ENCODE measurements around the gene ALKBH4.

ALKBH4 gene

GRCh38 chr7:102433219-102434038 is 31.2 kb downstream of the ALKBH4 start, which contains the start of gene ORAI2:
Gene ORAI2 (plus strand): TSS chr7:102433575. CDS start chr7:102438957, 5,382 bp downstream.
- peak within 1 kb of the TSS; percentile 88 for H3K4me3 ChIP-seq (ENCODE audit: low read depth, low read length)
- DNase-seq (ENCODE audit: low read depth), result no peak
- TF ChIP-seq CTCF (IDR thresholded peaks at IDR 0.05; ENCODE audit: low read depth, low read length, missing control alignments), result no peak

GRCh38 chr7:102432442-102433218 is 32.0 kb downstream of the ALKBH4 start:
- no peak for DNase-seq (ENCODE audit: low read depth)
- H3K4me3 ChIP-seq (ENCODE audit: low read depth, low read length), result peak overlapping the region; percentile 88
- no peak for TF ChIP-seq CTCF (IDR thresholded peaks at IDR 0.05; ENCODE audit: low read depth, low read length, missing control alignments)

- DNase-seq (ENCODE audit: low read depth), result no peak
- TF ChIP-seq CTCF (IDR thresholded peaks at IDR 0.05; ENCODE audit: low read depth, low read length, missing control alignments), result no peak
- peak overlapping the region; percentile 23 for H3K4me3 ChIP-seq (ENCODE audit: low read depth, low read length)
Observed at GRCh38 chr7:102431617-102432298, 32.9 kb downstream of the ALKBH4 start.

DNA sequence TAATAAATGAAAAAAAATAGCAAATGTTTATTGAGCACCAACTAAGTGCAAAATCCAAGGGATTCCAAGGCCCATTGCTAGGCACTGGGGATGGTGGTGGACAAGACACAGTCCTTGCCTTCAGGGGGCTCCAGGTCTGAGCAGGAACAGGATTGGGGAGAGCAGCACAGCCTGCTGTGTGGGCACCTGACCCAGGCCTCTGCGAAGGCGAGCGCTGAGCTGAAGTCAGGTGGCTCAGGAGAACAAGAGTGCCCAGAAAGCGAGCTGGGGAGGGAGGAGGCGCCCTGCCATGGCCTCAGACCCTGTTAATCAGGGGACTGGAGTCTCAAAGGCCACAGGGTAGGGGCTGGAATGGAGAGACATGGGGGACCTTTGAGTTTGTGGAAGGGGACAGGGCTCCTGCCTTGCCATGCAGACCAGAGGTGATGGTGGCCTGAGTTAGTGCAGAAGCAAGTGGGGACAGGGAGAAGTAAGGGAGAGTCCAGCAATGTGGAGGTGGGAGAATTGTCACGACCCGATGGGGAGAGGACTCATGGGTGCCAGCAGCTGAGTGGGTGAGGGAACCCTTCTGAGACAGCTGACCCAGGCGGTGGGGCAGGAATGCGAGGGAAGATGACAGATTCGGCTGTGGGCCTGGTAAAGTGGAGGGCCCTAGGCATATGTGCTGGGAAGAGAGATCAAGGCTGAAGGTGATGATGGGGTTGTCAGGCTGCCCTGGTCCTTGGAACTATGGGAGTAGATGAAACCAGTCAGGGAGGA is 35.3 kb downstream of the ALKBH4 start:
- DNase-seq (ENCODE audit: low read depth), result no peak
- TF ChIP-seq CTCF (IDR thresholded peaks at IDR 0.05; ENCODE audit: low read depth, low read length, missing control alignments), result no peak
- H3K4me3 ChIP-seq (ENCODE audit: low read depth, low read length), result no peak overlapping the region

- no peak for TF ChIP-seq CTCF (IDR thresholded peaks at IDR 0.05; ENCODE audit: low read depth, low read length, missing control alignments)
- no peak for DNase-seq (ENCODE audit: low read depth)
- H3K4me3 ChIP-seq (ENCODE audit: low read depth, low read length), result peak overlapping the region; percentile 20; the same call in 1 of the 2 replicates
Observed at GRCh38 chr7:102427019-102427405, 37.7 kb downstream of the ALKBH4 start.
